Measurements from ENCODE around the gene RDH16. TPM values are rescaled to one million over a fixed set of nuclear protein-coding genes. Genes with fewer than 3 reads are reported as not detected.
"Not testable (repeated sequence)": the region's sequence is repeated elsewhere in the genome, so short reads cannot be mapped to it uniquely, and the experiment has no call there.

RDH16 gene
- total and polyA plus RNA-seq, 4 donors, result 12.9 to 382 (median 219) TPM

GRCh38 chr12:56974224-56974623 is 16.8 kb upstream of the RDH16 start:
- not testable (repeated sequence) for H3K4me3 ChIP-seq (ENCODE audit: low read depth in 1 of 3, low read length in 3 of 3); H3K36me3 ChIP-seq (ENCODE audit: control insufficient read depth in 4 of 4, insufficient read depth in 3 of 4, low read depth in 1 of 4, low read length in 3 of 4); H3K27me3 ChIP-seq (ENCODE audit: control insufficient read depth in 4 of 4, insufficient read depth in 4 of 4, low read length in 3 of 4); H3K27ac ChIP-seq (ENCODE audit: low read depth in 1 of 2, low read length in 2 of 2); DNase-seq (ENCODE audit: low spot score); H3K9ac ChIP-seq (ENCODE audit: low read depth in 1 of 2, low read length in 2 of 2); H3K9me3 ChIP-seq (ENCODE audit: control insufficient read depth in 4 of 4, low read length in 3 of 4)
- 90% methylated on average over 3 of the region's 3 CpGs for WGBS
- peaks cover 2 to 14% (median 10%) of the 10 kb centered on the region in 4 donors for H3K4me1 ChIP-seq (ENCODE audit: control insufficient read depth in 4 of 4, insufficient read depth in 4 of 4, low read length in 3 of 4)

GRCh38 chr12:56968910-56969309 is 11.5 kb upstream of the RDH16 start:
- H3K27me3 ChIP-seq (ENCODE audit: control insufficient read depth in 4 of 4, insufficient read depth in 4 of 4, low read length in 3 of 4); H3K4me3 ChIP-seq (ENCODE audit: low read depth in 1 of 3, low read length in 3 of 3); H3K27ac ChIP-seq (ENCODE audit: low read depth in 1 of 2, low read length in 2 of 2); H3K9me3 ChIP-seq (ENCODE audit: control insufficient read depth in 4 of 4, low read length in 3 of 4); H3K4me1 ChIP-seq (ENCODE audit: control insufficient read depth in 4 of 4, insufficient read depth in 4 of 4, low read length in 3 of 4); H3K9ac ChIP-seq (ENCODE audit: low read depth in 1 of 2, low read length in 2 of 2); H3K36me3 ChIP-seq (ENCODE audit: control insufficient read depth in 4 of 4, insufficient read depth in 3 of 4, low read depth in 1 of 4, low read length in 3 of 4); DNase-seq (ENCODE audit: low spot score): not testable (repeated sequence)
- WGBS, result 82% methylated on average over 6 of the region's 6 CpGs

GRCh38 chr12:56965997-56966642 is 8.7 kb upstream of the RDH16 start:
- H3K4me1 ChIP-seq (ENCODE audit: control insufficient read depth in 4 of 4, insufficient read depth in 4 of 4, low read length in 3 of 4); H3K4me3 ChIP-seq (ENCODE audit: low read depth in 1 of 3, low read length in 3 of 3); H3K9me3 ChIP-seq (ENCODE audit: control insufficient read depth in 4 of 4, low read length in 3 of 4); H3K9ac ChIP-seq (ENCODE audit: low read depth in 1 of 2, low read length in 2 of 2); H3K27me3 ChIP-seq (ENCODE audit: control insufficient read depth in 4 of 4, insufficient read depth in 4 of 4, low read length in 3 of 4); H3K36me3 ChIP-seq (ENCODE audit: control insufficient read depth in 4 of 4, insufficient read depth in 3 of 4, low read depth in 1 of 4, low read length in 3 of 4); DNase-seq (ENCODE audit: low spot score); H3K27ac ChIP-seq (ENCODE audit: low read depth in 1 of 2, low read length in 2 of 2): not testable (repeated sequence)
- WGBS, result 97% methylated on average over 15 of the region's 15 CpGs

- not testable (repeated sequence) for H3K4me1 ChIP-seq (ENCODE audit: control insufficient read depth in 4 of 4, insufficient read depth in 4 of 4, low read length in 3 of 4); H3K36me3 ChIP-seq (ENCODE audit: control insufficient read depth in 4 of 4, insufficient read depth in 3 of 4, low read depth in 1 of 4, low read length in 3 of 4); H3K4me3 ChIP-seq (ENCODE audit: low read depth in 1 of 3, low read length in 3 of 3); H3K27me3 ChIP-seq (ENCODE audit: control insufficient read depth in 4 of 4, insufficient read depth in 4 of 4, low read length in 3 of 4); DNase-seq (ENCODE audit: low spot score); H3K9ac ChIP-seq (ENCODE audit: low read depth in 1 of 2, low read length in 2 of 2); H3K9me3 ChIP-seq (ENCODE audit: control insufficient read depth in 4 of 4, low read length in 3 of 4); H3K27ac ChIP-seq (ENCODE audit: low read depth in 1 of 2, low read length in 2 of 2)
- WGBS, result 88% methylated on average over 4 of the region's 4 CpGs
Measured at GRCh38 chr12:56965124-56965523, 7.7 kb upstream of the RDH16 start.

- not testable (repeated sequence) for H3K9ac ChIP-seq (ENCODE audit: low read depth in 1 of 2, low read length in 2 of 2); H3K4me1 ChIP-seq (ENCODE audit: control insufficient read depth in 4 of 4, insufficient read depth in 4 of 4, low read length in 3 of 4); H3K4me3 ChIP-seq (ENCODE audit: low read depth in 1 of 3, low read length in 3 of 3); H3K27ac ChIP-seq (ENCODE audit: low read depth in 1 of 2, low read length in 2 of 2); H3K27me3 ChIP-seq (ENCODE audit: control insufficient read depth in 4 of 4, insufficient read depth in 4 of 4, low read length in 3 of 4); DNase-seq (ENCODE audit: low spot score); H3K36me3 ChIP-seq (ENCODE audit: control insufficient read depth in 4 of 4, insufficient read depth in 3 of 4, low read depth in 1 of 4, low read length in 3 of 4); H3K9me3 ChIP-seq (ENCODE audit: control insufficient read depth in 4 of 4, low read length in 3 of 4)
- WGBS, result 98% methylated on average over 23 of the region's 27 CpGs
Measured at GRCh38 chr12:56963557-56963956, 6.1 kb upstream of the RDH16 start.

- H3K27ac ChIP-seq (ENCODE audit: low read depth in 1 of 2, low read length in 2 of 2); H3K9me3 ChIP-seq (ENCODE audit: control insufficient read depth in 4 of 4, low read length in 3 of 4): not testable (repeated sequence)
Measured at GRCh38 chr12:56962247-56962646, 4.8 kb upstream of the RDH16 start.

More at GRCh38 chr12:56962247-56962646, 4.8 kb upstream of the RDH16 start:
- not testable (repeated sequence) for H3K4me3 ChIP-seq (ENCODE audit: low read depth in 1 of 3, low read length in 3 of 3); DNase-seq (ENCODE audit: low spot score); H3K36me3 ChIP-seq (ENCODE audit: control insufficient read depth in 4 of 4, insufficient read depth in 3 of 4, low read depth in 1 of 4, low read length in 3 of 4); H3K27me3 ChIP-seq (ENCODE audit: control insufficient read depth in 4 of 4, insufficient read depth in 4 of 4, low read length in 3 of 4); H3K9ac ChIP-seq (ENCODE audit: low read depth in 1 of 2, low read length in 2 of 2)
- WGBS, result 76% methylated on average over 4 of the region's 4 CpGs
- H3K4me1 ChIP-seq (ENCODE audit: control insufficient read depth in 4 of 4, insufficient read depth in 4 of 4, low read length in 3 of 4), result peaks cover 0 to 13% (median 10%) of the 10 kb centered on the region in 4 donors
